HCT116 (cell line): ENCODE measurements around the gene MORC4. TPM values are rescaled to one million over a fixed set of nuclear protein-coding genes. Genes with fewer than 3 reads are reported as not detected.

Experiments
- ATAC-seq: fragments of 200-7000 bp; cut with Tn5 transposase; 2 replicates; pipeline ENCODE4 v1.9.1; 2020; ENCODE audit warnings: mild to moderate bottlenecking, moderate library complexity
- BruUV-seq: library from RNA; stranded (reverse); fragments of 400-500 nt; replicated peaks from 2 replicates; lab custom pipeline; 2021; lab: Mats Ljungman, UMichigan
- CTCF ChIA-PET: fragments of 300-600 bp; sonication (Branson Sonifier 250); formaldehyde crosslinking; loops from one replicate; lab custom pipeline; 2021; ENCODE audit warnings: antibody characterized with exemption; lab: Charles Lee
- POLR2A ChIA-PET: fragments of 300-600, 350-600 bp; sonication (Branson Sonifier 250); formaldehyde crosslinking; loops from one replicate; lab custom pipeline; 2021; ENCODE audit warnings: antibody characterized with exemption; lab: Charles Lee
- RAD21 ChIA-PET, 2 experiments: fragments of 300-600 bp; sonication (Branson Sonifier 250); formaldehyde crosslinking; loops; one replicate each; lab custom pipeline; 2023; ENCODE audit warnings: low total read pairs in 2 of 2; ENCODE audit not compliant: uncharacterized antibody in 2 of 2, unreplicated experiment in 2 of 2, low non-redundant PET in 1 of 2; lab: Charles Lee
- DNase-seq: peaks from one replicate; pipeline ENCODE4 v3.0.0-alpha.2; 2010; ENCODE audit warnings: low read depth, low spot score
- H2AFZ ChIP-seq: fragments of 200-600 bp; shearing (Covaris generic), sonication (generic); 2 replicates; pipeline ENCODE4 v1.6.1; 2017; ENCODE audit warnings: low read depth, mixed run types, mixed read lengths, antibody characterized with exemption, low read length; ENCODE audit not compliant: poor library complexity, severe bottlenecking
- H3K27ac ChIP-seq: 2 replicates; pipeline ENCODE4 v1.5.1; 2012; ENCODE audit warnings: low read depth, low read length
- H3K27me3 ChIP-seq: fragments of 200-600 bp; sonication (generic); 2 replicates; pipeline ENCODE4 v1.6.1; 2016; ENCODE audit warnings: mixed run types, low read length, mixed read lengths; ENCODE audit not compliant: insufficient read depth
- H3K36me3 ChIP-seq, 2 experiments: fragments of 200-500 bp in 1 of 2; fragments of 200-600 bp in 1 of 2; sonication (Bioruptor generic) in 1 of 2; sonication (generic) in 1 of 2; 2 replicates each; pipeline versions ENCODE4 v1.5.1 to v1.6.1; 2014 to 2016; ENCODE audit warnings: low read length in 2 of 2, inconsistent platforms in 1 of 2, mixed read lengths in 1 of 2, mixed run types in 1 of 2; ENCODE audit not compliant: insufficient read depth in 2 of 2, control insufficient read depth in 1 of 2
- H3K4me1 ChIP-seq, 2 experiments: fragments of 200-600 bp in 1 of 2; sonication (generic) in 1 of 2; 2 replicates each; pipeline versions ENCODE4 v1.5.1 to v1.6.1; 2012 to 2017; ENCODE audit warnings: low read length in 2 of 2, inconsistent platforms in 1 of 2, mild to moderate bottlenecking in 1 of 2, mixed read lengths in 1 of 2, mixed run types in 1 of 2, moderate library complexity in 1 of 2; ENCODE audit not compliant: insufficient read depth in 2 of 2, control insufficient read depth in 1 of 2
- H3K4me2 ChIP-seq: fragments of 200-600 bp; sonication (generic); 2 replicates; pipeline ENCODE4 v1.6.1; 2017; ENCODE audit warnings: mixed run types, low read length, mixed read lengths
- H3K4me3 ChIP-seq, 2 experiments: fragments of 200-600 bp in 1 of 2; sonication (generic) in 1 of 2; replicated peaks in 1 of 2; 2 replicates each; pipeline ENCODE4 v1.5.1; 2011 to 2016; ENCODE audit warnings: low read length in 2 of 2, control low read depth in 1 of 2, low read depth in 1 of 2, mild to moderate bottlenecking in 1 of 2, mixed read lengths in 1 of 2, mixed run types in 1 of 2
- H3K79me2 ChIP-seq: fragments of 200-600 bp; sonication (generic); 2 replicates; pipeline ENCODE4 v1.6.1; 2017; ENCODE audit warnings: mild to moderate bottlenecking, mixed run types, low read length, moderate library complexity, mixed read lengths; ENCODE audit not compliant: insufficient read depth
- H3K9ac ChIP-seq: fragments of 200-600 bp; sonication (generic); 2 replicates; pipeline ENCODE4 v1.6.1; 2016; ENCODE audit warnings: low read length, mixed read lengths
- H3K9me2 ChIP-seq: fragments of 200-600 bp; sonication (generic), shearing (Covaris generic); 2 replicates; pipeline ENCODE4 v1.6.1; 2017; ENCODE audit warnings: mixed run types, mild to moderate bottlenecking, moderate library complexity; ENCODE audit not compliant: insufficient read depth
- H3K9me3 ChIP-seq, 2 experiments: fragments of 200-500 bp in 1 of 2; fragments of 200-600 bp in 1 of 2; sonication (Bioruptor generic) in 1 of 2; sonication (generic) in 1 of 2; 2 replicates each; pipeline ENCODE4 v1.6.1; 2014 to 2017; ENCODE audit warnings: low read length in 2 of 2, mixed read lengths in 2 of 2, inconsistent platforms in 1 of 2, low read depth in 1 of 2, mild to moderate bottlenecking in 1 of 2, mixed run types in 1 of 2, moderate library complexity in 1 of 2; ENCODE audit not compliant: control insufficient read depth in 1 of 2, insufficient read depth in 1 of 2
- H4K20me1 ChIP-seq: fragments of 200-600 bp; sonication (generic), shearing (Covaris generic); 2 replicates; pipeline ENCODE4 v1.6.1; 2017; ENCODE audit warnings: mixed run types, mild to moderate bottlenecking, moderate library complexity; ENCODE audit not compliant: insufficient read depth
- ATF3 ChIP-seq: IDR thresholded peaks from 2 replicates; pipeline ENCODE4 v1.6.1; 2012
- CTCF ChIP-seq, 3 experiments: fragments of 200-600 bp in 1 of 3; sonication (generic) in 1 of 3; IDR thresholded peaks in 2 of 3; conservative IDR thresholded peaks in 1 of 3; 2 replicates each; pipeline ENCODE4 v1.5.1; 2012 to 2017; ENCODE audit warnings: low read depth in 2 of 3, low read length in 2 of 3, antibody characterized with exemption in 1 of 3, borderline replicate concordance in 1 of 3, control low read depth in 1 of 3, mild to moderate bottlenecking in 1 of 3, mixed read lengths in 1 of 3, mixed run types in 1 of 3, moderate library complexity in 1 of 3; ENCODE audit not compliant: insufficient read depth in 1 of 3
- EGR1 ChIP-seq: IDR thresholded peaks from 2 replicates; pipeline ENCODE4 v1.6.1; 2012; ENCODE audit warnings: low read depth
- ELF1 ChIP-seq: IDR thresholded peaks from 2 replicates; pipeline ENCODE4 v1.6.1; 2012; ENCODE audit warnings: low read depth, borderline replicate concordance
- EZH2 ChIP-seq: fragments of 200-600 bp; sonication (generic); IDR thresholded peaks from 2 replicates; pipeline ENCODE4 v1.6.1; 2017; ENCODE audit warnings: antibody characterized with exemption, mixed run types
- JUND ChIP-seq: IDR thresholded peaks from 2 replicates; pipeline ENCODE4 v1.6.1; 2012
- RAD21 ChIP-seq: IDR thresholded peaks from 2 replicates; pipeline ENCODE4 v1.6.1; 2012; ENCODE audit warnings: low read depth, mild to moderate bottlenecking
- REST ChIP-seq: IDR thresholded peaks from 2 replicates; pipeline ENCODE4 v1.6.1; 2012; ENCODE audit warnings: low read depth
- SIN3A ChIP-seq: IDR thresholded peaks from 2 replicates; pipeline ENCODE4 v1.6.1; 2012; ENCODE audit warnings: low read depth
- SP1 ChIP-seq: IDR thresholded peaks from 2 replicates; pipeline ENCODE4 v1.6.1; 2012; ENCODE audit warnings: low read depth
- YY1 ChIP-seq: IDR thresholded peaks from 2 replicates; pipeline ENCODE4 v1.6.1; 2011; ENCODE audit warnings: low read length, low read depth, moderate library complexity, mild to moderate bottlenecking; ENCODE audit not compliant: insufficient replicate concordance; ENCODE audit errors: extremely low read depth
- intact Hi-C: fragments of 100-400 bp; cut with micrococcal nuclease; formaldehyde crosslinking; loops from 2 replicates; pipeline ENCODE4 v1.10.0; 2022
- total RNA-seq: library from RNA; stranded (reverse); gene quantifications from one replicate; pipeline ENCODE4 v1.2.1, GENCODE V29; 2021; ENCODE audit not compliant: unreplicated experiment

Gene MORC4
- total RNA-seq, 1 experiment from 2014 or later, result 20.6 TPM

GRCh38 chrX:106954041-106954440 lies 46.0 kb downstream of the MORC4 start:
- TF ChIP-seq SIN3A (no peak), RAD21 (no peak), EGR1 (no peak), SP1 (no peak), ELF1 (no peak), EZH2 (no peak), ATF3 (no peak), YY1 (no peak), JUND (no peak)
- no peak overlapping the region for H3K4me3 ChIP-seq
- POLR2A ChIA-PET, result no interaction called here
- intact Hi-C loops, result no loop called here
- no peaks in the 10 kb centered on the region for H3K79me2 ChIP-seq
- H2AFZ ChIP-seq, result no peak overlapping the region
- no peaks in the 10 kb centered on the region; a peak in 1 of 4 replicates for H3K36me3 ChIP-seq
- H4K20me1 ChIP-seq, result no peaks in the 10 kb centered on the region
- no peaks in the 10 kb centered on the region for H3K27me3 ChIP-seq
- RAD21 ChIA-PET, result no interaction called here
- ATAC-seq, result no peak
- no peaks in the 10 kb centered on the region for H3K9me2 ChIP-seq
- no peak overlapping the region for H3K4me2 ChIP-seq
- H3K9ac ChIP-seq, result no peak overlapping the region
- H3K27ac ChIP-seq, result no peak overlapping the region
- DNase-seq, result no peak
- CTCF ChIA-PET, result interaction anchor here (0.7 kb wide), 1 partner anchor 56 kb away, joined by 4 read pairs; no protein-coding TSS in a partner anchor
- BruUV-seq, result no TSS peak
- H3K9me3 ChIP-seq, result no peaks in the 10 kb centered on the region
- H3K4me1 ChIP-seq, result peaks cover 0 to 3% of the 10 kb centered on the region in 2 experiments; a peak in 3 of 4 replicates

- Histone ChIP-seq H3K27ac (no peak overlapping the region), H3K4me3 (no peak overlapping the region), H3K9me3 (no peaks in the 10 kb centered on the region), H4K20me1 (no peaks in the 10 kb centered on the region), H3K9ac (no peak overlapping the region), H3K79me2 (no peaks in the 10 kb centered on the region), H2AFZ (no peak overlapping the region), H3K27me3 (no peaks in the 10 kb centered on the region), H3K4me2 (no peak overlapping the region), H3K36me3 (no peaks in the 10 kb centered on the region), H3K4me1 (peaks cover 0 to 3% of the 10 kb centered on the region in 2 experiments; a peak in 3 of 4 replicates), H3K9me2 (no peaks in the 10 kb centered on the region)
- RAD21 ChIA-PET, result no interaction called here
- intact Hi-C loops, result loop anchor here (1.0 kb wide), 1 partner anchor 59 kb away; no protein-coding TSS in a partner anchor
- CTCF ChIA-PET, result no interaction called here
- POLR2A ChIA-PET, result no interaction called here
- DNase-seq, result no peak
- TF ChIP-seq REST (no peak), RAD21 (peak; percentile 63), CTCF (IDR thresholded peaks at IDR 0.05 in 2 of 3, conservative IDR thresholded peaks at IDR 0.05 in 1 of 3; ENCODE audit: borderline replicate concordance in 1 of 3, insufficient read depth in 1 of 3, low read depth in 2 of 3, low read length in 2 of 3) (peak in 2 of 3 experiments; percentile 47 to 56; a peak in 2 of 6 replicates)
- no TSS peak for BruUV-seq
- peak; percentile 47; the same call in 1 of the 2 replicates for ATAC-seq
These were observed 47.0 kb downstream of the MORC4 start for GRCh38 chrX:106952988-106953387.
